HG03575 (cell line): ENCODE measurements around the gene CDH23.

Experiments used
- ATAC-seq: cut with Tn5 transposase; IDR thresholded peaks from one replicate; pipeline ENCODE4 v1.9.1; 2021; ENCODE audit not compliant: unreplicated experiment, insufficient number of reproducible peaks, low FRiP score; ENCODE audit errors: extremely low read depth

The CDH23 gene

GRCh38 chr10:71692598-71693306 is 296.0 kb downstream of the CDH23 start:
- ATAC-seq, result no peak

DNA sequence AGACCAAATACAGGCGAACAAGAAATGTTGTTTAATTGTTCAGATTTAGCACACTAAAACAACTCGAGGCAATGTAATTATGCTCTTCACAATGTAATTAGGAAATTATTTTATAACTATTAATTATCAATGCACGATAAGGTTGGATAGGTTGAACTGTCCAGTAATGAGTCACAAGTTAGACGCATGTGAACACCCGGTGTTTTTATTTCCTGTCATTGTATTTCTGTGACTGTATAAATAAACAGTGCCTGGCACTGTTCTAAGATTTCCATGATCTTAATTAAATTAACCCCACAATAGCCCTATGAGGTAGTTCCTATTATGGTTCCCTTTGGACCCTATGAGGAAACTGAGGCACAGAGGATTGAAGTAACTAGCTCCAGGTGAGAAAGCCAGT is 296.7 kb downstream of the CDH23 start:
- no peak for ATAC-seq

GRCh38 chr10:71694039-71694501 is 297.4 kb downstream of the CDH23 start:
- no peak for ATAC-seq

DNA sequence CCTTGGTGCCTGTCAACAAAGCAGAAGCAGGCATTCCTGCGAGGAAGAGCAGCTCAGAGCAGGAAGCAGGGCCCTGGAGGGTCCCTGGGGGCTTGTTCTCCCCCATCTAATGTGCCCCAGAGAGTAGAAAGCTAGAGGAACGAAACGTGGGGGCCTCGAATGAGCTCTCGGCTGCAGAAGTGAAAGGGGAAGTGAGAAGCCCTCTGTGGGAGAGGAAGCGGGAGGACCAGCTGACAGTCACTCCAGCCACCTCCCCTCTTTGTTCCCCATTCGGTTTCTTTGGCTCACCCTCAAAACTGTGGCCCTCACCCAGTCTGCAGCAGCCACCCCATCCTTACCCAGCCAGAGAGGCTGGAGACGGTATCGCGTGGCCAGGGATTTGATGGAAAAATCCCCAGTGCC is 297.8 kb downstream of the CDH23 start:
- ATAC-seq, result peak; percentile 72

DNA sequence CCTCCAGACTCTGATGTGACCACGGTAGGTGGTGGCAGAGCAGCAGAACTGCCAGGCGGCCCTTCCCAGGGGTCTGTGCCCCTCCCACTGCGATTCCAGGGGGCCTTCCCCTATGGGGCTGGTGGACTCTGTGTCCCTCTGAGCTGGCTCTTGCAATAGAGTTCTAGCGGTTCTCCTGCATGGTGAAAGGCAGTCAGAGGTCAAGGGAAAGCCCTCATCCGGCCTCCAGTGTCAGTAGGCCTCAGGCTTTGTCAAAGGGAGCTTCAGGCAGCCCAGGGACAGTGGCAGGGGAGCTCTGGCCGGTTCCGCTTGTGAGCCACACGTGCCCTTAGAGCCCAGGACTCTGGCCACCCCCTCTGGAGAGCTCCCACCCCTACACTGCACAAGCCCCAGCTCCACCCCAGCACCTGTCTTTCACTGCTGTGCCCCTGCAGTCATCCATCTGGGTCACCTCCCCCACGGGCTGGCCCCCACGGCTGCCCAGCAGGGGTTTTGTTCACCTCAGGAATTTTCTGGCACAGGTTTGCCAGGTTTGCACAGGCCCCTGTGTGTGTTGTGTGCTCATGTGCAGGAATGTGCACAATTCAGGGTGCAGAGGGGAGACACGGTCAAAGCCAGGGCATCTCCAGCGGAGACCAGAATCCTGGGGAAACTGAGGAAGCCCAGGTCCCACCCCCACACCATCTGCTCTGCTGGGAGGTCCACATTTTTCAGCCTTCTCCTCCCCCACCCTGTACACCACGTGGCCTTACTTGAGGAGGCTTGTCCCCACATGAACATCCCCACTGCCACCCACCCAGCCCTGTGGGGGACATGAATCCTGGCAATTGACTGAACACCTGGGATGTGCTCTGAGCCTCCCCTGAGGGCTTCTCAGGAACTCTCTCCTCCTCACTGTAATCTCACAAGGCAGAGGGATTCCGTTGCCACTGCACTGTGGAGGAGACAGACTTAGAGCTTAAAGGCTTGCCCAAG is 299.1 kb downstream of the CDH23 start:
- no peak for ATAC-seq

- ATAC-seq, result no peak
These were observed 300.1 kb downstream of the CDH23 start for GRCh38 chr10:71696628-71697326.

- no peak for ATAC-seq
These were observed 301.4 kb downstream of the CDH23 start for GRCh38 chr10:71697938-71698709.

DNA sequence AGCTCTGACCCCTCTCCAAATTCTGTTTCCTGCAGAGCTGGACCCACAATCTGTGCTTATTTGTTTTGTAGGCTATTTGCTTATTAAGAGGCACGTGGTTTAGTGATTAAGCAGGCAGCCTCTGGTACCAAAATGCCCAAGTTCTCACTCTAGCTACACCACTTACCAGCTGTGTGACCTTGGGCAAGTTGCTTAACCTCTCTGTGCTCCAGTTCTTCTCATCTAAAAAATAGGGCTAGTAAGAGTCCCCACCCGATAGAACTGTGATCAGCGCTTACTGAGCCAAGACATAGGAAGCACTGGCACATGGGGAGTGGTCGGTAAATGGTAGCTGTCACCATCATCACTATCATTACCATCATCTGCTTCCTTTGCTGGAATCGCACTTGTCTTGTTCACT is 302.0 kb downstream of the CDH23 start:
- ATAC-seq, result no peak

- ATAC-seq, result no peak
These were observed 304.1 kb downstream of the CDH23 start for GRCh38 chr10:71700731-71701368.

DNA sequence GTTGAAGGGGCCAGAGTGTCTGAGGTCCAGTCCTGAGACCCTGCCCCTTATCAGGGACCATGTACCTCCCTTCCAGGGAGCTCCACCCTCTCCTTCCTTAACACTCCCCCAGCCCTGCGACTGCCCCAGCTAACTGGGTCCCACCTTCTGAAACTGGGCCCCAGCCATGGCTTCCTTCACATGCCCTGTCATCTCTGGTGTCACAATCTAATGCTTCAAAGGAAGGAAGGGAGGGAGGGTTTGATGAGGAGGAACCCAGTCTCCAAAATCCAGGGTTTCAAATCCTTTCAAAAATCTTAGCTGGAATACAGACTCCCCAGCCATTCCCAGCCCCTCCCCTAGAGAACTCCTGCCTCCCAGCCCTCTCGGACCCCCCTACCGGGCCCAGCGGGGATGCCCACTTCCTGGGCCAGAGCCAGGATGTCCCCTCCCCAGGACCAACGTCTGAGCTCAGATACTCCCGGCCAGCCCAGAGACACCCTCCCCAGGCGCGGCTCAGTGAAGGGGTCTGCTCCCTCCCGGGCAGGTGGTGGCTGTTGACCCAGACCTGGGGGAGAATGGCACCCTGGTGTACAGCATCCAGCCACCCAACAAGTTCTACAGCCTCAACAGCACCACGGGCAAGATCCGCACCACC is 304.9 kb downstream of the CDH23 start:
- ATAC-seq, result no peak

- no peak for ATAC-seq
These were observed 306.9 kb downstream of the CDH23 start for GRCh38 chr10:71703577-71703976.

GRCh38 chr10:71704816-71705215 is 308.1 kb downstream of the CDH23 start:
- no peak for ATAC-seq

DNA sequence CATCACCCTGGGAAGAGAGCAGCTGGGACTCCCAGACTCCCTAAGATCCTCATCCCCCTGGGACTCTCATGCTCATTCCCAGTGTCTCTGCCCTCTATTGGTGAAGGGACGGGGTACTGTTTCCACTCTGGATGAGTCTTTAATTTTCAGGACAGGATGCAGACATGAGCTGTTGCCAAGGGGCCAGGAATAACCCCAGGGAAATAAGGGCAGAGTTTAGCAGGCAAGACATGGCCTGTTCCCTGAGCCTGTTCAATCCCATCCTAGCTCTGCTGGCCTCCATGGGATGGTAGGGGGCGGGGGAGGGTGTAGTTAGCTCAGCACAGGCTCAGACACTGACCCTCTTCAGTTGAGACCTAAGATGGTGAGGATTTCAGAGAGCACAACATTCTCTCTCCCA is 308.9 kb downstream of the CDH23 start:
- ATAC-seq, result no peak

- no peak for ATAC-seq
These were observed 309.7 kb downstream of the CDH23 start for GRCh38 chr10:71706216-71707121.

- no peak for ATAC-seq
These were observed 310.6 kb downstream of the CDH23 start for GRCh38 chr10:71707240-71707789.

GRCh38 chr10:71708301-71708703 is 311.6 kb downstream of the CDH23 start:
- no peak for ATAC-seq
